Breast epithelium (tissue), 3 donors: ENCODE measurements around the gene CD86.

ENCODE experiments used
- POLR2A ChIP-seq: fragments of 450-650 bp; IDR thresholded peaks from one replicate; pipeline ENCODE4 v1.6.1; 2016; ENCODE audit warnings: antibody characterized with exemption, mild to moderate bottlenecking, moderate library complexity
- POLR2AphosphoS5 ChIP-seq, 3 donors: sonication (generic); formaldehyde crosslinking; IDR thresholded peaks; one replicate each; pipeline ENCODE4 v1.6.1; 2017; ENCODE audit warnings: antibody characterized with exemption in 3 of 3
- TF ChIP-seq, protein P1 (sequence below), 3 donors: fragments of 450-650 bp; IDR thresholded peaks; one replicate each; pipeline ENCODE4 v1.5.1; 2016 to 2017; ENCODE audit warnings: antibody characterized with exemption in 3 of 3, mild to moderate bottlenecking in 3 of 3, moderate library complexity in 3 of 3

DNA sequence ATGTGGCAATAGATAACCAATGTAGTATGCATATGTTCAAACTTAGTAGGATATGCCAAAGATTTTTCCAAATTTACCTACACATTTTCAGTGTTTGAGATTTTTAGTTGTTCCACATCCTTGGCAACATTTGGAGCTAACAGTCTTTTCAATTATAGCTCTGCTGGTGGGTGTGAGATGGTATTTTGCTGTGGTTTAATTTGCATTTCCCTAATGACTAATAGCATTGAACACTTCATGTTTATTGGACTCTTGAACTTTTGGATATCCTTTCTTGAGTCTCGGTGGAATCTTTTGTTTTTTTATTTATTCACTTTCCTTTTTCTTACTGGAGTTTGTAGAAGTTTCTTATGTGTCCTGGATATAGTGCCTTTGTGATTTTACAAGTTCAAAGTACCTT lies 22.1 kb upstream of the CD86 start:
- TF ChIP-seq, protein P1, sequence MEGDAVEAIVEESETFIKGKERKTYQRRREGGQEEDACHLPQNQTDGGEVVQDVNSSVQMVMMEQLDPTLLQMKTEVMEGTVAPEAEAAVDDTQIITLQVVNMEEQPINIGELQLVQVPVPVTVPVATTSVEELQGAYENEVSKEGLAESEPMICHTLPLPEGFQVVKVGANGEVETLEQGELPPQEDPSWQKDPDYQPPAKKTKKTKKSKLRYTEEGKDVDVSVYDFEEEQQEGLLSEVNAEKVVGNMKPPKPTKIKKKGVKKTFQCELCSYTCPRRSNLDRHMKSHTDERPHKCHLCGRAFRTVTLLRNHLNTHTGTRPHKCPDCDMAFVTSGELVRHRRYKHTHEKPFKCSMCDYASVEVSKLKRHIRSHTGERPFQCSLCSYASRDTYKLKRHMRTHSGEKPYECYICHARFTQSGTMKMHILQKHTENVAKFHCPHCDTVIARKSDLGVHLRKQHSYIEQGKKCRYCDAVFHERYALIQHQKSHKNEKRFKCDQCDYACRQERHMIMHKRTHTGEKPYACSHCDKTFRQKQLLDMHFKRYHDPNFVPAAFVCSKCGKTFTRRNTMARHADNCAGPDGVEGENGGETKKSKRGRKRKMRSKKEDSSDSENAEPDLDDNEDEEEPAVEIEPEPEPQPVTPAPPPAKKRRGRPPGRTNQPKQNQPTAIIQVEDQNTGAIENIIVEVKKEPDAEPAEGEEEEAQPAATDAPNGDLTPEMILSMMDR (IDR thresholded peaks at IDR 0.05): no peak
- no peak for TF ChIP-seq POLR2A
- no peak for TF ChIP-seq POLR2AphosphoS5 (IDR thresholded peaks at IDR 0.05)
